GM21447 (cell line): Measurements from ENCODE around the gene ADD3.
A peak's percentile ranks its signal among the peaks of the same experiment; 100 is the strongest.
"Not testable (repeated sequence)": the region's sequence is repeated elsewhere in the genome, so short reads cannot be mapped to it uniquely, and the experiment has no call there.

ENCODE experiments used
- ATAC-seq: cut with Tn5 transposase; IDR thresholded peaks from one replicate; pipeline ENCODE4 v1.9.1; 2021; ENCODE audit not compliant: unreplicated experiment

The ADD3 gene

GRCh38 chr10:109976681-109977080, 31.1 kb upstream of the ADD3 start:
- no peak for ATAC-seq

DNA sequence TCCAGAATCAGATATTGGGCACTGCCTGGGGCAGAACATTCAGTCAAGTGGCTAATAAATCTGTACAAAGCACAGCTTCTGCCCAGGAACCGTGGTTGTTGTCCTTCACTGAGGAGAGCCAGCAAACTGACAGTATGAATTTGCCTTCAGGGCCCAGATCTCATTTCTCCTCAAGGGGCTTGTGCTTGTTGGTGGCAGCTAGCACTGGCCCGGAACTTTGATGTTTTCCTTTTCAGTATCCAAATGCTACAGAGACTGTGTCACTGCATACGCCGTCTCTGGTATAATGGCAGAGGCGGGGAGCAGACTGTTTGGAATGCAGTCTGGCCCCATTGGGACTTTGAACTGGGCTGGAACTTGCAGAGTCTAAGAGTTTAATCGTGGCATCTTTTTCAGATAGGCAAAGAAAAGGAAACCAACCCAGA, 30.4 kb upstream of the ADD3 start:
- ATAC-seq = no peak

- ATAC-seq = peak; percentile 63
Observed at GRCh38 chr10:109978481-109978880, 29.3 kb upstream of the ADD3 start.

DNA sequence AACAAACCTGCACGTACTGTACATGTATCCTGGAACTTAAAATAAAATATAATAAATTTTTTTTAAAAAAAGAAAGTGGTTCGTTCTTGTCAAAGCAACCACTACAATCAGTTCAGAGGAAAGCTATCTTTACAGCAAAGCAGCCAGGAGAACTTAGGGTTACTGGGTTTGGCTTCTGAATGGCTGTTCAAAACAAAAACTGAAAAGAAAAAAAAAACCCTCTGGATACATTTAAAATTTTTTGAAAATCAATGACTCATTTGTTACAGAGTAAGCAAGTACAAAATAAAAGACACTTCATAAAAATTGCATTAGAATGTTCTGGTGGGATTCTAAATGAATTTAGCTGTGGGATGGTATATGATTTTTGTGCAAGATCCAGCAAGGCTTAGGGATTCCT, 28.6 kb upstream of the ADD3 start:
- ATAC-seq = no peak

GRCh38 chr10:109981650-109982049, 26.1 kb upstream of the ADD3 start:
- ATAC-seq = no peak

DNA sequence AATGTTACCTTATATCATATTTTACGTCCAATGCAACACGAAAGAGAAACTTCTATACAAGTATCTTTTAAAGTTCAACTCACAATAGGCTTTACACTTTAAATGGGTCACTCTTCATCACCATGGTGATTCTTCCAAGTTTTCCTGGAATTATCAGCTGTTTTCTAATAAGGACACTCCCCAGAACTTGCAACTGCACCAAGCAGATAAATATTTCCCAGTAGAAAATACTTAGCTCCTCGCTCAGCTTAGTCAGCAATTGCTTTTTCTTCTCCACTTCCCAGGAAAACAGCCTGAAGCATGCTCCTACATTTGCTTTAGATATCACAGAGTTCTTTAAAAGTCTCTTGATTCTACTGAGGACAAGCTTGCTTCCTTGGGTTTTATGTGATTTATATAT, 25.7 kb upstream of the ADD3 start:
- ATAC-seq = no peak

GRCh38 chr10:109982812-109983211, 25.0 kb upstream of the ADD3 start:
- ATAC-seq = no peak

DNA sequence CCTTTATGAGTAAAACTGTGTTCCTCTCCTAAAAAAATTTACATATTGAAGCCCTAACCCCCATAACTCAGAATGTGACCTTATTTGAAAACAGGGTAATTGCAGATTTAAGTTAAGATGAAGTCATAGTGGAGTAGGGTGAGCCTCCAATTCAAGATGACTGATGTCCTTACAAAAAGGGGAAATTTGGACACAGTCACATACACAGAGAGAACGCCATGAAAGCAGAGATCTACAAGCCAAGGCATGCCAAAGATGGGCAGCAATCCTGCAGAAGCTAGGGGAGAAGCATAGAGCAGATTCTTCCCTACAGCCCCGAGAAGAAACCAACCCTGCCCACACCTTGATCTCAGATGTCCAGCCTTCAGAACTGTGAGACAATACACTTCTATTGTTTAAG, 23.8 kb upstream of the ADD3 start:
- no peak for ATAC-seq

DNA sequence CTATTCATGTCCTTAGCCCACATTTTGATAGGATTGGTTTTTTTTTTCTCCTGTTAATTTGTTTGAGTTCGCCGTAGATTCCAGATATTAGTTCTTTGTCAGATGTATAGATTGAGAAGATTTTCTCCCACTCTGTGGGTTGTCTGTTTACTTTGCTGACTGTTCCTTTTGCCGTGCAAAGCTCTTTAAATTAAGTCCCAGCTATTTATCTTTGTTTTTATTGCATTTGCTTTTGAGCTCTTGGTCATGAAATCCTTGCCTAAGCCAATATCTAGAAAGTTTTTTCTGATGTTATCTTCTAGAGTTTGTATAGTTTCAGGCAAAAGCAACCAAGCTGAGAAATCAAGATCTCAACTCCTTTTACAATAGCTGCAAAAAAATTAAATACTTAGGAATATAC, 22.0 kb upstream of the ADD3 start:
- not testable (repeated sequence) for ATAC-seq

DNA sequence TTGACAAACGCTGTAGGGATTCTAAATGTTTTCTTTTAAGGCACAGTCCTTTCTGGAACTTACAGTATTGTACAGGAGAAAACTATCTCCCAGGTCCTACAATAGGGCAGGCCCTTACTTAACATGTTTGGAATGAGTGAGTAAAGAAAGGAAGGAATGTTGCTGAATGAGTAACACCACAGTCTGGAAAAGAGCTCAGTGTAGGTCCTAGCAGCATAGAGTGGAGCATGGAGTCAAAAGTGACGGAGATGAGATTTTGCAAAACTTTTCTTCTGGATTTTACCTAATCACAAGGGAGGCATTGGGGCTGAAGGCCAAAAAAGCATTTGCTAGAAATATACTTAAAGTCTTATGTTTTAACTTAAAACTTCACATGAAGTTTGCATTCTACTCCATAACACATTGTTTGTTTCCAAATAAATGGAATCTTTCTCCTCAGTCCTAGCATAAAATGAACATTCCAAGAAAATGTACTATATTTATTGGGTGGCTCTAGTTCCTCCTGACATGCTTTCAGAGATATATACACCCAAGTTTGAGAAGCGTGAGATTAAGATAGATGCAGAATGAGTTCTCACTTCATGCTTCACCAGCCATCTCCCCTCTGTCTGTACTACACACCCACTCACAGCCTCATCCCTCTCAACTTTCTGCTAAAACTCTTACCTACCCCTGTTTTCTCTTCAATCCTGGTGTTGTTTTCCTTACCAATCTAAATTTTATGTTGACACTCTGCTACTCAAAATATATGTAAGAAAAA, 20.2 kb upstream of the ADD3 start:
- ATAC-seq = no peak

DNA sequence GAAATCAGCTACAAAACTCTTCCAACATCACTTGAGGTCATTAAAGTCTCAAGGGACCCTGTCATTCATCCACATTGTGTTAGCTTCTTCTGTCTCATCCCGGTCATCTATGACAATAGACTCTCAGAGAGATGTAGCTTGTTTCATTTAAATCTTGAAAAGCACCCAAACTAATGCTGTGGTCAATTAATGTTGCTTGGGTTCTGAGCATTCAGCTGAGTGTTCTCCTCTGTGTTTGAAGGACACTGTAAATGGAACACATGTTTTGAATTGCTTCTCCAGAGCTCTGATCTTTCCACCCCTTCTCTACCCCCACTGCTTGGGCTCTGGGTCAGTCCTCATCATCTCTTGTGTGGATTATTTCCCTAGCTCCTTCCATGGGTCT, 19.6 kb upstream of the ADD3 start:
- no peak for ATAC-seq

DNA sequence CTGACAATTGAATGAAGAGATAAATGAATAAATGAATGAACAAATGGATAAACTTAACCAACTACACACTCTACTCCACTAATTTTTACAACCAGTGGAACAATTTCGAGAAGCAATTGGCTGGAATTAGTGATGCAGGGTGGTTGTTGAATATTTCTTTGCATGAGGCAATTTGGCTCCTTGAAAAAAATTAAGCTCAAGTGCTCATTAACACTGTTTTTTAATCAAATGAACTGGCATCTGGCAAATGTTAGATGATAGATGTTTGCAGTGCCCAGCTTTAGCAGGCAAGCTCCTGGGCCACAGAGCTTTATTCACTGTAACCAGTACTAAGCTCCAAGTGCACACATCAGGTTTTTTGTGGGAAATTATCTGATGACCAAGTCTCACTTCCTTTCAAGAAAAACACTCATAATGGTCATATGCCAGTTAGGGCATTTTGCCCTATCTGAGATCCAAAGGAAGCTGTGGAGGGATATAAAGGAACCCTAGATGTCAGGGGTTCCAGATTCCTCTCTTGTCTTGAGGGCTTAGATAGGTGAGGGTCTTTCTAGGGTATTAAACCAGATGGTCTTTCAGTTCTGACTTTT, 16.4 kb upstream of the ADD3 start:
- no peak for ATAC-seq

- ATAC-seq = no peak
Observed at GRCh38 chr10:109992485-109992884, 15.3 kb upstream of the ADD3 start.

- no peak for ATAC-seq
Observed at GRCh38 chr10:109993551-109994330, 14.0 kb upstream of the ADD3 start.

DNA sequence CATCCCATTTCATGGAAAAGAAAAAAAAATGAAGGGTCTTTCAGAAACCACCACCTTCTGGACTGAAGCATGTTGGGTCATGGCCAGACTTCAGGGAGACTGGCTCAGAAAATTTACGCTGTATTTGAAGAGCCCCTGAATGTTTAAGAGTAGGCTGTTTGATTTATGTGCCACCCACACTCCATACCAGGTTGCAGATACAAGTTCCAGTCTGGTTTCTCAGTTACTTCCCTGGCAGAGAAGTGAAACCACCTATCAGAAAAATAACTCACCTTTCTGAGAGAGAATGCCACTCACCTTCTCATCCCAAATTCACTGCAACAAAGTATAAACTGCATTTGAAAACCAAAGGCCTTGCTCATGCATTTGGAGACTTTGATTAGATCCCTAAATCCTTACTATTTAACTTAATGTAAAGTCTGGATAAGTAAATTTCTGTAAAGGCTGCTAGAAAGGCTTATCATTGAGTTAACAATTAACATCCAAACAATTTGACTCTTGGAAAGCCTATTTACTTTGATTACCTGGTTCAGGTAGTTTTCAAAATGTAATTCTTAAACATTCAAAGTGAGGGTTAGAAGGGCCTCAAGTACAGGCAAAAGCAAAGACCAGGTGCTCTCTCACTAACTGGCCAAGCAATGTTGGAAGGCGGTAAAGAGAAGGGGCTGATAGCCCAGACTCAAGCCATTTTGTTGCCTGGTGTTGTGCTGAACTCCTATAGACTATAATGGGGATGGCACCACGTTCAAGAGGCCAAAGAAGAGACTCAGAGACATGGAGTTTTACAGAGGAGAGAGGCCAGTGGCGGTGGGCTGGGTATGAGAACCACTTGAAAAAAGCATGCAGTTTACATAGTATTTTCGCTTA, 12.8 kb upstream of the ADD3 start:
- ATAC-seq = no peak

GRCh38 chr10:109995595-109995994, 12.2 kb upstream of the ADD3 start:
- no peak for ATAC-seq

DNA sequence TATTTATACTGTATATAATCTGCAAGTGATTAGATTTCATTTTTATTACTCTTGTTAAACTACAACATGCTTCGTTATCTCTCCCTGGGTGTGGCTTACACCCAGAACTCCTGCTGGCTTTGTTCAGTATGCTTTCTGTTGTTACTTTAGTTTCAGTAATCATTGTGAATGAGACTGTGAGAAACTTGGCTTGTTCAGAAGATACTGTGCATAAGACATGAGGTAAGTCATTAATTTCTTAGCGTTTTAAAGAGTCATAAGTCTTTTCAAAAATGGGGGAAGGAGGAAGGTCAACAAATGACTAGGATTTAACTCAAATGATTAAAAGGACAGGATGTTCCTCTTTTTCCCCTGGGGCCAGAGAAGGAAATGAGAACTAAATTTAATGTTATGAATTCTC, 11.6 kb upstream of the ADD3 start:
- ATAC-seq = peak; percentile 72

- peak; percentile 34 for ATAC-seq
Observed at GRCh38 chr10:109996766-109997171, 11.0 kb upstream of the ADD3 start.

DNA sequence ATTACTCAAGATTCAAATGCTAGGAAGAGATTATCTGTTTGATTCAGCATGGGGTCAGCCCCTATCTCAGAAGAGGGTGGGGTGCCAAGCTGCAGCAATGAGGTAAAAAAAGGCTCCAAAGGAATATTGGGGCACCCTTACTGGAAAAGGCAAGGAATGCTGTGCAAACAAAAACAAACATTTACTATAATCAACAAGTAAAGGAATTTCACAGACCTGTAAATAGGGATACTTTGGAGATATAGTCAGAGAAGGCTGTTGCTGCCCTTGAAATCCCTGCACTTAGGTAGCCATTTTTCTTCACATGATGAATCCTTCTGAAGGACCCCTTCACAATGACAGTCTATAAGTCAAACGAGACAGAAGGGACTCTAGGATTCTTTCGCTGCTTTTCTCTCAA, 10.6 kb upstream of the ADD3 start:
- no peak for ATAC-seq

- no peak for ATAC-seq
Observed at GRCh38 chr10:109998513-109998912, 9.3 kb upstream of the ADD3 start.
